HG02642 (cell line): ENCODE data around the gene SNURF.
"Not testable (repeated sequence)": the region's sequence is repeated elsewhere in the genome, so short reads cannot be mapped to it uniquely, and the experiment has no call there.

ENCODE experiments used
- ATAC-seq: cut with Tn5 transposase; IDR thresholded peaks from one replicate; pipeline ENCODE4 v1.9.1; 2021; ENCODE audit warnings: mild to moderate bottlenecking; ENCODE audit not compliant: unreplicated experiment, poor library complexity

Gene SNURF, protein sequence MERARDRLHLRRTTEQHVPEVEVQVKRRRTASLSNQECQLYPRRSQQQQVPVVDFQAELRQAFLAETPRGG

DNA sequence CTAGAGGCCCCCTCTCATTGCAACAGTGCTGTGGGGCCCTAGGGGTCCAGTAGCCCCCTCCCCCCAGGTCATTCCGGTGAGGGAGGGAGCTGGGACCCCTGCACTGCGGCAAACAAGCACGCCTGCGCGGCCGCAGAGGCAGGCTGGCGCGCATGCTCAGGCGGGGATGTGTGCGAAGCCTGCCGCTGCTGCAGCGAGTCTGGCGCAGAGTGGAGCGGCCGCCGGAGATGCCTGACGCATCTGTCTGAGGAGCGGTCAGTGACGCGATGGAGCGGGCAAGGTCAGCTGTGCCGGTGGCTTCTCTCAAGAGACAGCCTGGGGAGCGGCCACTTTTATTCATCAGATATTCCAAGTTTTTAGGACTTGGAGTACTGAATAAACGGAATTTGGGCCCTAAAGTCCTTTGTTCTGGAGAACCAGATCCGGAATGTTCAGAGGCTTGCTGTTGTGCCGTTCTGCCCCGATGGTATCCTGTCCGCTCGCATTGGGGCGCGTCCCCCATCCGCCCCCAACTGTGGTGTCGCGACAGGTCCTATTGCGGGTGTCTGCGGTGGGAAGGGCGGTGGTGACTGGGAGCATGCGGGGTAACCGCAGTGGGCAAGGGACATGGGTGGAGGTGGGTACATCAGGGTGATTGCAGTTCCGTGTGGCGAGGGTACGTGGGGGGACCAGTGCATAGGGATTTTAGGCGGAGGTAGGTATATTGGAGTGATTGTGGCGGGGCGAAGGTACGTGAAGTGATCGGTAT is at the start of gene SNURF, which contains the start of gene SNRPN:
Gene SNURF (plus strand): TSS at position 205 of the 748 bp plus-strand sequence. CDS start 62 bp downstream, at position 267.
Gene SNRPN (plus strand): TSS at position 205 of the 748 bp plus-strand sequence. CDS start 19,467 bp downstream, outside the sequence.
- ATAC-seq, result peak; percentile 68

DNA sequence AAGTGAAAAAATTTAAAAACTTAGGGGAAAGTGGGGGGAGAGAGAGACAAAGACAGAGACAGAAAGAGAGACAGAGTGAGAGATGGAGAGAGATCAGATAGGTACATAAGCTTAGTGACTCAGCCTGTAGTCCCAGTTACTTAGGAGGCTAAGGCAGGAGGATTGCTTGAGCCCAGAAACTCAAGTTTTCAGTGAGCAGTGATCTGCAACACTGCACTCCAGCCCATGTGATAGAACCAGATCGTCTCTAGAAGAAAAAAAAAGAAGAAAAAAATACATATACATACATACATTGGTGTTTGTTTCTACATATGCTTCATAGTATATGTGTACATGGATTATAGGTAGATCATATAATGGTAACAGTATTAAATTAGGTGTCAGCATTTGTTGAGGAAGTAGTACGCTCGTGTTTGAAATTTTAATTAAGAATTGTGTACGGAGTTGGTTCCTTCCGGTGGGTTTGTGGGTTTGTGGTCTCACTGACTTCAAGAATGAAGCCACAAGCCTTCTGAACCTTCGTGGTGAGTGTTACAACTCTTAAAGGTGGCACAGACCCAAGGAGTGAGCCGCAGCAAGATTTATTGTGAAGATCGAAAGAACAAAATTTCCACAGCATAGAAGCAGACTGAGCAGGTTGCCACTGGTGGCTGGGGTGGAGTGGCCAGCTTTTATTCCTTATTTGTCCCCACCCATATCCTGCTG is 38.3 kb upstream of the SNURF start:
- no peak for ATAC-seq

DNA sequence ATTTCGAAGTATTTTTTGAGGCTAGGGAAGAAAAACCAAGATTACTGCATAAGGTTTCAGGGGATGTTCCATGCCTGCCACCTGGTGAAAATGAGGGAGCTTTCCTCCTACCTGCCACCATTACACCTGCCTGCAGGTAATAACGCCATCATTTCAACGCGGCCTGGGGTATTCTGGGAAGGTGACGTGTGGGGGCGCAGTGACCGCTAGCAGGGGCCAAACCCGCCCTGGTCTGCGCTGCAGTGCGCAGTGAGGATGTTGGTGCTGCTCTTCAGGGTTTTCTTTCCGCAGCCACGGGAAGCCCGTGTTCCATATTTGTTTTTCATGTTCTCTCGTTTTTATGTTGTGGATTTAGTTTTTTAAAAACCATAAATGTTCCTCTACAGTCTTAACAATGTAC is 37.4 kb upstream of the SNURF start:
- no peak for ATAC-seq

GRCh38 chr15:24919446-24919845 is 35.3 kb upstream of the SNURF start:
- no peak for ATAC-seq

DNA sequence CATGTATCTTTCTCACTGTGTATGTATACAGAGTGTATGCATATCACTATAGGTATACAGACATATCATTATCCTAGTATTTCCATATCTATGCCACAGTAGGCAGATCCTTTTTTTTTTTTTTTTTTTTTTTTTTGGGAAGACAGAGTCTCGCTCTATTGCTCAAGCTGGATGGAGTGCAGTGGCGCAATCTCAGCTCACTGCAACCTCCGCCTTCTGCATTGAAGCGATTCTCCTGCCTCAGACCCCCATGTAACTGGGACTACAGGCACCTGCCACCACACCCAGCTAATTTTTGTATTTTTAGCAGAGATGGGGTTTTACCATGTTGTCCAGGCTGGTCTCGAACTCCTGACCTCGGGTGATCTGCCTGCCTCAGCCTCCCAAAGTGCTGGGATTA is 32.0 kb upstream of the SNURF start:
- ATAC-seq, result not testable (repeated sequence)

DNA sequence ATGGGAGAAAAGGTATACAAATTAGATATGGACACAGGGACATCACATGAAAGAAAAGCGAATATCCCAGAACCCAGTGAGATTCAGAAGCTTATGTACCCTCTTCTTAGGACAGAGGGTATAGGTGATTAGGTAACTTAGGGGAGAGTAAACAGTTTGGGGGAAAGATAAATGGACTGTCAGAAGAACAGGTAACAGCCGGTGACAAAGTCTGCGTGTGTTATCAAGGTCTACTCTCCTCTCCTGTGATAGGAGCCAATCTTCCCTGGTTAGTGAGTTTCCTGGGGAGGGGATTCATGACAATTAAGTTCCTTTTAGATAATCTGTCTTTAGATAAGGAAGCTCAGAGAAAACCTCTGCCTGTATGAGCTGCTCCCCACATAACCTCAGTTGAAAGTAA is 30.6 kb upstream of the SNURF start:
- no peak for ATAC-seq

GRCh38 chr15:24924621-24925020 is 30.2 kb upstream of the SNURF start:
- no peak for ATAC-seq

GRCh38 chr15:24931874-24932732 is 22.7 kb upstream of the SNURF start:
- ATAC-seq, result not testable (repeated sequence)

DNA sequence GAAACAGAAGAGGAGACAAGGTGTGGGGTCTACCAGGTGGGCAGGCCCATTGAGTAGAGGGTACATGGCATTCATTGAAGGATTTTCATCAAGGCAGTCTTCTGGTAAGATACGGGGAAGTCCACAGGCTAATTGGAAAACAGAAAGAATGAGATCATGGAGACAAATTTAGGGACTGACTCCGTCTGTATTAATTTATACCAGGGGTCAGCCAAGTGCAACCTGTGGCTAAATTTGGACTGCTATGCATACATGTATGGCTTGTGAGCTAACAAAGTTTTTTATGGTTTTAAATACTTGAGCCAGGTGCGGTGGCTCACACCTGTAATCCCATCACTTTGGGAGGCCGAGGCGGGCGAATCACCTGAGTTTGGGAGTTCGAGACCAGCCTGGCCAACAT is 21.1 kb upstream of the SNURF start:
- no peak for ATAC-seq

- ATAC-seq, result not testable (repeated sequence)
Measured at GRCh38 chr15:24938224-24938623, 16.6 kb upstream of the SNURF start.

- ATAC-seq, result no peak
Measured at GRCh38 chr15:24940236-24940635, 14.6 kb upstream of the SNURF start.

GRCh38 chr15:24943361-24943760 is 11.4 kb upstream of the SNURF start:
- no peak for ATAC-seq

DNA sequence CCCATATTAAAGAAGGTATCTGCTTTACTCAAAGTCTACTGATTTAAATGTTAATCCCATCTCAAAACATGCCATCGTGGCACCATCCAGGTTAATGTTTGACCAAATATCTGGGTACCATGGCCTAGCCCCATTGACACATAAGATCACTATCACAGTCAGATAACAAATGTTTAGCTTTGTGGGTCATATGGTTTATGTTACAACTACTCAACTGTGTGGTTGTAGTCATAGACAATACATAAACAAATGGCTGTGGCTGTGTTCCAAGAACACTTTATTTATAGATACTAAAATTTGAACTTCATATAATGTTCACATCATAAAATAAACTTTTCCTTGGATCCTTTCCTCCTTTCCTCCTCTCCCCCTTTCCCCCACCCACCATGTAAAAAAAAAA is 9.8 kb upstream of the SNURF start:
- ATAC-seq, result no peak

GRCh38 chr15:24945711-24946110 is 9.1 kb upstream of the SNURF start:
- ATAC-seq, result no peak

GRCh38 chr15:24948495-24948894 is 6.3 kb upstream of the SNURF start:
- ATAC-seq, result no peak

DNA sequence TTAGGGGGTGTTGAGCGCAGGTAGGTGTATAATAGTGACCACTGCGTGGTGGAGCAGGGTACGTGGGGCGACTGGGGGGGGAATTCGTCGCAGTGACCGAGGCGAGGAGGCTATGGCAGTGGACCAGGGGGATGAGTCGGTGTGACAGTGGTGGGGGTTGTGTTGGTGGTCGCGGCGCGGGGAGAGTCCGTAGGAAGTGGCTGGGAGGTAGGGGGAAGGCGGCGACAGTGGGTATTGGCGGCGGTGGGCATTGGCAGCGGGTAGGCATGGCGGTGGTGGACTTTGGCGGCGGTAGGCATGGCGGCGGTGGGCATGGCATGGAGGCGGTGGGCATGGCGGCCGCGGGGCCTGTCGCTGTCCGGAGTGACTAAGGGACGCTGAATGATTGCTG is 739 bp downstream of the SNURF start:
- no peak for ATAC-seq

GRCh38 chr15:24956111-24956838 is 1.5 kb downstream of the SNURF start:
- ATAC-seq, result peak; percentile 80

- ATAC-seq, result no peak
Measured at GRCh38 chr15:24957691-24958090, 2.9 kb downstream of the SNURF start.

DNA sequence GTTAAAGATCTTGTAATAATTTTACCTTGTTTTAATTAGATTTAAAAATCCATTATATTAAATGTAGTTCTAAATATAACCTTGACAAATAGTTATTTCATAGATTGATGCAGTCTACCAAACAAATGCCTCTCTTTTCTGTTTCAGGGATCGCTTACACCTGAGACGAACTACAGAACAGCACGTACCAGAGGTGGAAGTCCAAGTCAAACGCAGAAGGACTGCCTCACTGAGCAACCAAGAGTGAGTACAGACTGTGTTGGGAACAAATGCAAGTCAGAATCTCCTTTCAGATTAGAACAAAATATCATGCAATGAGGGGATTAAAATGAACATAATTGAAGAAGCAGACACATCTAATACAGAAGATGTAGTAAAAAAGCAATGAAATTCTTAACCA is 7.2 kb downstream of the SNURF start:
- no peak for ATAC-seq

DNA sequence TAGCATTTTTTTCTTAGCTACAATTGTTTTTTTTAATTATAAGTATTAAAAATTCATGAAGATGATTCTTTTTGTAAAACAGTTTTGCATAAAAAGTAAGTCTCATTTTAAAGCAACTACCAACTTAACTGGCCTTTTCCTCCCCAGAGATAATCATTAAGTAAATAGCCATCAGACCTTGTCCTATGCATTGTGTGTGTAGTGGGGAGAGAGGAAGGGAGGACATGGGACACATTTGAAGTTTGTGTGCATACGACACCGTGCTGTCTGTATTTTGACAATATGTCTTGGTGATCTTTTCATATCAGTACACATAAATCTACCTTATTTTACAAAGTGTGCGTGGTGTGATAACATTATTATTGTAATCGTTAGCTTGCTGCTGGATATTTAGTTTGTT is 8.1 kb downstream of the SNURF start:
- no peak for ATAC-seq
